Measurements from ENCODE around the gene PDRG1.

Gene PDRG1

DNA sequence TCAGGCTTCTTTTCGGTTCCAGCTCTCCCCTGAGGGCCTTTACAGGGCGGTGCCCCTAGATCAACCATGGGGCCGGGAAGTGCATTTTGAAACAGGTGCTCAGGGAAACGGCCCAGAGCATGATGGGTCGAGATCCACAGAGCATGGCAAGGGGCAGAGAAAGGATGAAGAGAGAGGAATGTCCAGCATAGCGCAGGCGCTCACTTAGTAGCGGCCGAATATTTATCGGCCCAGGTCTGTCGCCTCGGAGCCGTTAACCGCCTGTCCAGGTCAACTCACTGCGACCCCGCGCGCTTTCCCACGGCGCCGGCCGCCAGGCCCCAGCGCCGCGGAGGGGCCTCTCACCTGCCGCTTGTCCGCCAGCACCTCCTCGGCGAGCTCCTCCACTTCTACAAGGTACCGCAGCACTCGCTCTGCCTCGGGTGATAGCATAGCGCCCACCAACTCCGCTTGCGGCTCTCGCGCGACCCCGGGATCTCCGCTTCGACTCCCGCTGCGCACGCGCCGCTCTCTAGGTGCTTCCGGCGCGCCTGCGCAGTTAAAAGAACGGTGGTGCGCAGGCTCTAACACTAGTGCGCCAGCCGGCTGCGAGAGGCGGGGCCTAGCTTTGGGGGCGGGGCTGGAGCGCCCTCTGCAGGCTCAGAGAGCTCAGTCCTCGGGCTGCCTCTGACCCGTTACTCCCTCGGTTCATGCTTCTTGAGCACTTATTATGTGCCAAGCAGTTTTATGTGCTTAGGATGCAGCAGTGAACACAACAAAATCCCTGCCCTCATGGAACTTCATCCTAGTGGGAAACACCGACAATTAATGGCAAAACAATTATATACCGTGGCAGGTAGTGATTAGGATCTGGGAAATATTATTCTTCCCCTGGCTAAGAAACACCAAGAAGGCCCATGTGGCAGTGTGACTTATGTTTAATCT lies at the start of gene PDRG1:
TSS of gene PDRG1 (minus strand) at position 517 of the 924 bp plus-strand sequence. CDS start at position 432, 85 bp downstream.
- DNase-seq (ENCODE audit: low read depth, low spot score): peak; percentile 99

- no peak for DNase-seq (ENCODE audit: low read depth, low spot score)
Measured at GRCh38 chr20:31998246-31998645, 46.4 kb upstream of the PDRG1 start.

DNA sequence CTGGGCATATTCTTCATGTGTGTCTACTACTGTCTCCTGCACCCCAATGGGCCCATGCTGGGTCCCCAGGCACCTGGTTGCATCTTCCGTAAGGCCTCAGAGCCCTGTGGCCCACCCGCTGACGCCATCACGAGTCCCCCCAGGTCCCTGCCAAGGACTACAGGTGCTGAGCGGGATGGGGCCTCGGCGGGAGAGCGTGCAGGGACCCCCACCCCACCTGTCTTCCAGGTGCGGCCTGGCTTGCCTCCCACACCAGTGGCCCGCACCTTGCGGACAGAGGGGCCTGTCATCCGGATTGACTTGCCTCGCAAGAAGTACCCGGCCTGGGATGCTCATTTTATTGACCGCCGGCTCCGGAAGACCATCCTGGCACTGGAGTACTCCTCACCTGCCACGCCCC lies 45.1 kb upstream of the PDRG1 start:
- DNase-seq (ENCODE audit: low read depth, low spot score): no peak

GRCh38 chr20:31992086-31992485 lies 40.2 kb upstream of the PDRG1 start:
- no peak for DNase-seq (ENCODE audit: low read depth, low spot score)

DNA sequence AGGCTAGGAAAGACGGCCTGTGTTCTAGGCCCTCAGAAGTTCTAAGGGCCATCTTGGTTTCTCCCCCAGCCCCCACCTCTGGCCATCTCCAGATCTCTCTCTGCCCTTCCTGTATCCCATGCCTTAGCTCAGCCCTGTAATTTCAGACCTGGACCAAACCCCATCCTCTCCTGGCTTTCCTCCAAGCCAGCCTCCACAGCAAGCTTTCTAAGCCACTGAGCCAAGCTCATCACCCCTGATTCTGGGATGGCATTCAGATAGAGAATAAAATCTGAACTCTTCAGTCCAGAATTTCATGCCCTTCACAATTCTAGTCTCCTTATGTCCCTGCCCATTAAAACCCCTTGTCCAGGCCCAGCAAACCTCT lies 39.5 kb upstream of the PDRG1 start:
- DNase-seq (ENCODE audit: low read depth, low spot score): peak; percentile 21

DNA sequence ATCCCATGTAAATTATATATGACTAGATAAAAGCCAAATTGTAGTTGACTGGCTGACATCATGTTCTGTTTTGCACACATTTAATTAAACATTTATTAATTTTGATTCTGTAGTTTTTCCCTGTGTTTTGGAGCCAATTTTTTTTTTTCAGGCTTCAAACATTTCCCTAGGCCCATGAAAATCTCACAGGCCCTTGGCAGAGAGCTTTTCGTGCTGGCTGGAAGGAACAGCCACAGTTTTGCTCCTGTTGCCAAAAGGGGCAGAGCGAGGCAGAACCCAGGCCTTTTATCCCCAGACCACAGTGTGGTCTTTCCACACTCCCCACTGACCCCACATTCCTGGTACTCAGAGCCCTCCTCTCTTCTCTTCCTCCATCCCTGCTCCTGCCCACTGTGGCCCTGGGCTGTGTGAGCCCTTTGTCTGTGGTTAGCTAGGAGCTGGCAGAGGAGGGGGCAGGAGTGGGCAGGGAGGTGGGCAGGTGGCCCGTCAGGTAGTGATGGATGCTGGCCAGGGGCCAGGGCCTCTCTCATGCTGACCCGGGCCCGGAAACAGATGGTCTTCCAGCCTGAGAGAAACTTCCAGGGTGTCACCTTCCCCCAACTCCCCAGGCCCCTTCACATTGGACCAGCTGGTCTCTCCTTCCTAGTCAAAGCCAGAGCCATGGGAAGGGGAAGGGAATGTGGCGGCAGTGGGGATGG lies 38.9 kb upstream of the PDRG1 start:
- peak; percentile 44 for DNase-seq (ENCODE audit: low read depth, low spot score)

GRCh38 chr20:31989030-31989645 lies 37.3 kb upstream of the PDRG1 start:
- no peak for DNase-seq (ENCODE audit: low read depth, low spot score)

- DNase-seq (ENCODE audit: low read depth, low spot score): no peak
Measured at GRCh38 chr20:31988430-31989015, 36.7 kb upstream of the PDRG1 start.

GRCh38 chr20:31987744-31988143 lies 35.9 kb upstream of the PDRG1 start:
- peak; percentile 36 for DNase-seq (ENCODE audit: low read depth, low spot score)

DNA sequence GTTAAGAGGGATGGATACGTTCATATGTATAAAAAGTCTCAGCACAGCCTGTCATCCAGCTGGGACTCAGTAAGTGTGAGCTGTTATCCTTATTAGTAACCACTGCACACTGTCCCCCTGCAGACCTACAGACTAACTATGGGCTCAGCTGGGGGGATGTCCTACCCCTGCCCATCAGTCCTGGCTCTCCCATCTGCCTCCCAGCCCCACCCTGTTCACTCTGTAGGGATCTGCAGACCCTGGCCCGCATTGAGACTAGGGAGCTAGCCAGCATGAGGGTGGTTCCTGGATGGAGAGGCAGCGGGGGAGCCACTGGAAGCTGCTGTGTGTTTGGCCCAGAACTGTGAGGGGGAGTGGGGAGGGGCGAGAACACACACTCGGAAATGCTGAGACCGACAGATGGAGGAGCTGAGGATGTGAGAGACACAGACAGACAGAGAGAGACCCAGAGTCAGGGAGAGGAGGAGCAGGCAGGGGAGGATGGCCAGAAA lies 33.2 kb upstream of the PDRG1 start:
- DNase-seq (ENCODE audit: low read depth, low spot score): no peak

- DNase-seq (ENCODE audit: low read depth, low spot score): no peak
Measured at GRCh38 chr20:31981784-31982183, 29.9 kb upstream of the PDRG1 start.

GRCh38 chr20:31979713-31980426 lies 28.0 kb upstream of the PDRG1 start:
- peak; percentile 20 for DNase-seq (ENCODE audit: low read depth, low spot score)

GRCh38 chr20:31977080-31977479 lies 25.2 kb upstream of the PDRG1 start:
- DNase-seq (ENCODE audit: low read depth, low spot score): no peak

DNA sequence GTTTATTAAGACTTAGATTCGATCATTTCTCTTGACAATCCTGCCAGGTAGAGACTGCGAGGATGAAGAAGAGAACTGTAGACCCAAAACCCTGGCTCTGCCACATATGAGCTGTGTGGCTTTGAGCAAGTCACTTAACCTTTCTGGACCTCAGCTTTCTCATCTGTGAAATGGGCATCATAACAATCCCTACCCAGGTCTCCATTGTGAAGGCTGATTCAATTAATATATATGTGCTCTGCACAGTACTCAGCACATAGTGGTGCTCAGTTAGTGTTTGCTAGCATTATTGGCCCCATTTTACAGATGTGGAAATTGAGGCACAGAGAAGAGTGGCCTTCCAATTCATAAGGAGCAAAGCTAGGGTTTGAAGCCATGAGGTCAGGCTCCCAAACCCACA lies 24.0 kb upstream of the PDRG1 start:
- no peak for DNase-seq (ENCODE audit: low read depth, low spot score)

GRCh38 chr20:31974951-31975487 lies 23.2 kb upstream of the PDRG1 start:
- DNase-seq (ENCODE audit: low read depth, low spot score): no peak

GRCh38 chr20:31974296-31974695 lies 22.4 kb upstream of the PDRG1 start:
- no peak for DNase-seq (ENCODE audit: low read depth, low spot score)

DNA sequence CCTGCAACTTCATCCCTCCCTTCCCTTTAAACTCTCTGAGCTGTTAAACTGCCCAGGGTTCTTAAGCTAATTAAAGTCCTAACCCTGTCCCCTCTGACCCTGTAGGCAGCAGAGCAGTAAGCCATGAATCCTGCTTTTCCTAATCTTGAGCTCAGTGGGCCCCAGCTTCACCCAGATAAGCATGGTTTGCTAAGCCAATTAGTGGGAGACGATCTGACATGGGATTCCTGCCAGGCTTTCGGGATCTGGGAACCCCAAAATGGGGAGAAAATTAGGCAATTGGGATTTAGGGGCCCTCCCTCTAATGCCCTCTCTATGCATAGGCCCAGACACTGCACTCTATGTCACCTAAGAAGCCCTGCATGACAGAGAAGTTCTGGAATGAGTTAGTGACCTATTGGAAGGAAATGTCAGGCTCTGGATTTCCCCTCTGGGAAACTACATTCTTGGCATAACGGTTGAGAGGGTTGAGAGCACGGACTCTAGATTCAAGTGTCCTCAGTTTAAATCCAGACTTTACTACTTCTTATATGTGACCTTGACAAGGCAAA lies 20.7 kb upstream of the PDRG1 start:
- no peak for DNase-seq (ENCODE audit: low read depth, low spot score)

DNA sequence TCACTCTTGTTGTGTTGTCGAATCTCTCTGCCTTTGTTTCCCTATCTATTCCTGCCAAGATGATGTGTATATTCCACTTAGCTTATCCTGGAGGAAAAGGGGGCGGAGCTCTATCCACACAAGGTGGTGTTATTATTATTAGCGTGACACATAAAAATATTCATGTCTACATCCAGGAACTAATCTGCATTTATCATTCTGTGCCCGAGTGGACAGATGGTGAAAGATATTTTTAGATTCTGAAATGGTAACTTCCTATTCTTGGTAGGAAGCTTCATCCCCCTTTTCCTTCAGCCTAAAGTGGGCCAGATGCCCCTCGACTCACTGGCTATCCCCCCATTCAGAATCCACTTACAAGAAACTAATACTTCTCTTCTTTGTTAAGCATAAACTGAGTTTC lies 18.1 kb upstream of the PDRG1 start:
- DNase-seq (ENCODE audit: low read depth, low spot score): no peak

GRCh38 chr20:31968291-31969126 lies 16.7 kb upstream of the PDRG1 start:
- DNase-seq (ENCODE audit: low read depth, low spot score): peak; percentile 91

DNA sequence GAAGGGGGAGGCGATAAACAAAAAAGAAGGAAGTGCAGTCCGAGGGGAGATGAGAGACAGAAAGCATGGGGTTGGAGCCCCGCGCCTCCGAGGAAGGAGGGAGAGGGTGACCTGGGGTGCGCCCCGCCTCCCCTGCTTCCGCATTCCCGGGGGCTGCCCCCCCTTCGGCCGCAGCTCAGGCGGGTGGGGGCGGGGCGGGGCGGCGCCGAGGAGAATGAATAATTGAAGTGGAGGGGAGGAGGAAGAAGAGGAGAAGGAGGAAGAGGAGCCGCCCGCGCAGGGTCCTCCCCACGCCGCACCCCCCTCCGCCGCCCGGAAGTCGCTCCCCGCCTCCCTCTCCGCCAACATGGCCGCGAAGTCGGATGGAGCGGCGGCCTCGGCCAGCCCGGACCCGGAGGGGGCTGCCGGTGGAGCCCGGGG lies 16.0 kb upstream of the PDRG1 start, which contains the start of gene XKR7:
TSS of gene XKR7 (plus strand) at position 322 of the 420 bp plus-strand sequence. CDS start at position 347, 25 bp downstream.
- DNase-seq (ENCODE audit: low read depth, low spot score): no peak
